Gastroesophageal sphincter (tissue), 4 donors: ENCODE results near the gene GBX1. TPM values are rescaled to one million over a fixed set of nuclear protein-coding genes. Genes with fewer than 3 reads are reported as not detected.
A peak's percentile ranks its signal among the peaks of the same experiment; 100 is the strongest.

ENCODE experiments used
- ATAC-seq: fragments of 150-250 bp; one replicate; pipeline ENCODE4 v1.9.1; 2016; ENCODE audit warnings: mild to moderate bottlenecking, moderate library complexity
- H3K27ac ChIP-seq, 4 donors: fragments of 200-600 bp; sonication (generic) in 3 of 4; 1 replicate in 3 of 4; 2 replicates in 1 of 4; pipeline ENCODE4 v1.5.1; 2016 to 2019
- H3K27me3 ChIP-seq: fragments of 200-600 bp; sonication (generic); one replicate; pipeline ENCODE4 v1.5.1; 2019
- H3K36me3 ChIP-seq, 2 donors: fragments of 200-600 bp; sonication (generic); one replicate each; pipeline ENCODE4 v1.5.1; 2019; ENCODE audit warnings: control low read depth in 1 of 2
- H3K4me1 ChIP-seq, 3 donors: fragments of 200-600 bp; sonication (generic); 1 replicate in 2 of 3; 2 replicates in 1 of 3; pipeline ENCODE4 v1.5.1; 2016 to 2019; ENCODE audit warnings: control low read depth in 2 of 3
- H3K4me3 ChIP-seq, 2 donors: fragments of 200-600 bp; sonication (generic); one replicate each; pipeline ENCODE4 v1.5.1; 2019; ENCODE audit warnings: mild to moderate bottlenecking in 1 of 2, moderate library complexity in 1 of 2
- H3K9me3 ChIP-seq, 3 donors: fragments of 200-600 bp; sonication (generic); one replicate each; pipeline ENCODE4 v1.5.1; 2017 to 2019; ENCODE audit warnings: control low read depth in 2 of 3
- CTCF ChIP-seq, 4 experiments: fragments of 200-600 bp in 2 of 4; fragments of 450-650 bp in 2 of 4; sonication (generic) in 1 of 4; IDR thresholded peaks; one replicate each; pipeline ENCODE4 v1.5.1; 2017 to 2019; ENCODE audit warnings: antibody characterized with exemption in 4 of 4, mild to moderate bottlenecking in 2 of 4, moderate library complexity in 2 of 4
- EP300 ChIP-seq: sonication (generic); formaldehyde crosslinking; IDR thresholded peaks from one replicate; pipeline ENCODE4 v1.6.1; 2017; ENCODE audit warnings: antibody characterized with exemption, mild to moderate bottlenecking
- POLR2A ChIP-seq, 2 donors: fragments of 450-650 bp; IDR thresholded peaks; one replicate each; pipeline ENCODE4 v1.6.1; 2017; ENCODE audit warnings: antibody characterized with exemption in 2 of 2, mild to moderate bottlenecking in 2 of 2, moderate library complexity in 1 of 2
- POLR2AphosphoS5 ChIP-seq: sonication (generic); formaldehyde crosslinking; IDR thresholded peaks from one replicate; pipeline ENCODE4 v1.6.1; 2017; ENCODE audit warnings: antibody characterized with exemption
- WGBS, 2 donors: methylation state at CpG; one replicate each; pipeline ENCODE4 v1.1.5; 2018; ENCODE audit warnings: low coverage in 1 of 2; 5-methylcytosine and 5-hydroxymethylcytosine counted together
- total RNA-seq, 4 donors: library from RNA; depleted of rRNA; stranded (reverse); fragments of >200 nt; gene quantifications; one replicate each; pipeline ENCODE4 v1.1.0, GENCODE V29; 2016

Gene GBX1
- total RNA-seq, 4 donors from 2014 or later, result not detected

GRCh38 chr7:151125470-151125845 lies 42.0 kb downstream of the GBX1 start:
- ATAC-seq, result peak; percentile 10
- no peaks in the 10 kb centered on the region for H3K27me3 ChIP-seq
- H3K9me3 ChIP-seq, result no peaks in the 10 kb centered on the region
- 4% methylated on average over 11 of the region's 22 CpGs; no CpG with 5 or more reads in 1 of the 2 donors for WGBS, 2 donors
- peaks cover 0 to 86% of the 10 kb centered on the region in 2 donors for H3K36me3 ChIP-seq
- H3K27ac ChIP-seq, result peak overlapping the region in 1 of 4 donors; percentile 34
- H3K4me1 ChIP-seq, result peaks cover 0 to 28% (median 5%) of the 10 kb centered on the region in 3 donors
- TF ChIP-seq POLR2A (IDR thresholded peaks at IDR 0.05), result no peak
- peak in 3 of 4 experiments; percentile 8 to 25 (median 20) for TF ChIP-seq CTCF (IDR thresholded peaks at IDR 0.05)
- peak overlapping the region; percentile 13 to 51 for H3K4me3 ChIP-seq

GRCh38 chr7:151124899-151125399 lies 42.5 kb downstream of the GBX1 start:
- 74 to 100% methylated on average over 1 to 8 of the region's 14 CpGs for WGBS, 2 donors
- H3K9me3 ChIP-seq, result no peaks in the 10 kb centered on the region
- H3K4me3 ChIP-seq, result peak overlapping the region in 1 of 2 donors; percentile 51
- H3K4me1 ChIP-seq, result peaks cover 0 to 28% (median 5%) of the 10 kb centered on the region in 3 donors
- no peak overlapping the region for H3K27ac ChIP-seq
- no peaks in the 10 kb centered on the region for H3K27me3 ChIP-seq
- H3K36me3 ChIP-seq, result peaks cover 0 to 86% of the 10 kb centered on the region in 2 donors
- no peak for ATAC-seq
- TF ChIP-seq POLR2AphosphoS5 (no peak), CTCF (IDR thresholded peaks at IDR 0.05) (no peak), POLR2A (IDR thresholded peaks at IDR 0.05) (no peak), EP300 (no peak)

- TF ChIP-seq EP300 (no peak), POLR2AphosphoS5 (no peak), CTCF (IDR thresholded peaks at IDR 0.05) (no peak), POLR2A (IDR thresholded peaks at IDR 0.05) (no peak)
- Histone ChIP-seq H3K27ac (no peak overlapping the region), H3K36me3 (peaks cover 0 to 86% of the 10 kb centered on the region in 2 donors), H3K4me1 (peaks cover 0 to 28% (median 5%) of the 10 kb centered on the region in 3 donors), H3K9me3 (no peaks in the 10 kb centered on the region), H3K4me3 (no peak overlapping the region), H3K27me3 (no peaks in the 10 kb centered on the region)
- no CpG with 5 or more reads among the region's 7 CpGs for WGBS, 2 donors
- no peak for ATAC-seq
These were observed 43.0 kb downstream of the GBX1 start for GRCh38 chr7:151124481-151124880.

- Histone ChIP-seq H3K4me1 (peaks cover 0 to 28% (median 5%) of the 10 kb centered on the region in 3 donors), H3K36me3 (peaks cover 0 to 86% of the 10 kb centered on the region in 2 donors), H3K27ac (no peak overlapping the region), H3K27me3 (no peaks in the 10 kb centered on the region), H3K4me3 (no peak overlapping the region), H3K9me3 (no peaks in the 10 kb centered on the region)
- peak; percentile 87 for ATAC-seq
- peak in 3 of 4 experiments; percentile 94 to 97 (median 96) for TF ChIP-seq CTCF (IDR thresholded peaks at IDR 0.05)
- TF ChIP-seq POLR2AphosphoS5, result no peak
- 23 to 35% methylated on average over 4 to 8 of the region's 24 CpGs for WGBS, 2 donors
These were observed 43.6 kb downstream of the GBX1 start for GRCh38 chr7:151123822-151124464.
